GM10847 (cell line): ENCODE data around the gene GPX1.

Experiments
- POLR2A ChIP-seq: IDR thresholded peaks from 2 replicates; pipeline ENCODE4 v1.6.1; 2011; ENCODE audit not compliant: insufficient read length; ENCODE audit errors: extremely low read depth

Gene GPX1

GRCh38 chr3:49329186-49329585, 29.0 kb downstream of the GPX1 start:
- no peak for TF ChIP-seq POLR2A

GRCh38 chr3:49327485-49327884, 30.7 kb downstream of the GPX1 start:
- no peak for TF ChIP-seq POLR2A

- no peak for TF ChIP-seq POLR2A
Observed at GRCh38 chr3:49324768-49325167, 33.4 kb downstream of the GPX1 start.

DNA sequence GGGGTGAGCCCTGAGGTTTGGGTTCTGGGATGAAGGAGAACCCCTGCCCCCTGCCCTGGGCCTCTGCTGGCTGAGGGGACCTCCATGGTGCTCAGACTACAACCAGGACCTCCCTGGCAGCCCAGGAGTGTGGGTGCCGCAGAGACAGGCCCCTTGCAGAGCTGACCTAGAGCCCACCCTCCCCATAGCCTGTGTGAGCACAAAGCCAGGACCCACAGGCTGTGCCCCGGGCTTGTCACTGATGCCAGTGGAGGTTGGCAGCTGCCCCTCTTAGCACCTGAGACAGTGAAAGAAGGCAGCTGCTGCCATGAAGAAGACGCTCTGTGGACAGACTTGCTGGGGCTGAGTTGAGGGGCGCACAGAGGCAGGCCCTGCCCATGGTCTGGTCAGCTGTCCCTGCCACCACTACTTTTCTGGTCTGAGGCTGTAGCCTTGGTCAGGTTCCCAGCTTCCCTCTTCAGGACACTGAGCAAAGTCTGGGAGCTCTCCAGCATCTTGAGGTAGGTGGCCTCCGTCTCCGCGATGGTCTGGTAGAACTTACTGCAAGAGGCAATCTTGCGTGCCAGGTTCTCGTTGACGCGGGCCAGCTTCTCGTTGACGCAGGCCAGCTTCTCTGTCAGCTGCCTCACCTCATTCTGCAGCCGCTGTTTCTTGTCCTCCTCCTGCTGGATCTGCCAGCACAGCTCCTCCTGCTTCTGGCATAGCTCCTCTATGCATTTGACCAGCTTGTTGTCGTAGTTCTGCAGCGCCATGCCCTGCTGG, 41.3 kb downstream of the GPX1 start:
- no peak for TF ChIP-seq POLR2A

- TF ChIP-seq POLR2A: no peak
Observed at GRCh38 chr3:49313896-49314688, 44.1 kb downstream of the GPX1 start.

DNA sequence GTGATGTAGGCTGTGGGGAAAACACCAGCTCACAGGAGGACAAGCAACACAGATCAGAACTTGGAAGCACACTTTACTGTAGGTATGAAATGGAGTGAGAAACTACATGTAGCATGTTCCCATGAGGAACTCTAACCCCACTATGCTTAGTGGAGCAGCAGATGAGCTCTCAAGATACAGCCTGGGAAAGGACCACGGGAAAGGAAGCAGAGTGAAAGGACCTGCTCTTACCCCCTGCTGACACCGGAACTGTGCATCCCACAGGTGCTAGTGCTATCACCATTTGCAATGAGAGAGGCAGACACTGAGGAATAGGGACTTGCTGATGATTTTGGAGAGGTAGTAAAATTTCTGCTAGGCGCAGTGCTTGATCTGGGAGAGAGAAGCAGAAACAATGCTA, 46.9 kb downstream of the GPX1 start:
- no peak for TF ChIP-seq POLR2A

DNA sequence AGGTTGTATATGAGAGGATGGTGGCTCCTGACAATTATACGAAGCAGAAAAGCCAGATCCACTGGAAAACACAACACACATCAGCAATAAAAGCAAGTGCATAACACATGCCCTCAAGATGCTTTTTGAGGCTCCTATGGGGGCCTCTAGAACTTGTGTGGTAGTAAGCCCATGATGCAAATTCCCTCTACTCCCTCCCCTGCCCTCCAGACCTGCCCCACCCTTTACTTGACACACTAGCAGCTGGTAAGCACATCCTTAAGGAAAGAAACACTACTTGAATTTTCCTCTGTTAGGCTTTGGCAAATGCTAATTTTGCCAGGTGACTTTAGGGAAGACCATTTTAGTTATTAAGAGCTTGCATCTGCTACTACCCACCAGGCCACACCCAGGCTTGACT, 47.5 kb downstream of the GPX1 start:
- TF ChIP-seq POLR2A: no peak
